Sigmoid colon (tissue), 7 donors: Measurements from ENCODE around the gene MACF1. TPM values are rescaled to one million over a fixed set of nuclear protein-coding genes. Genes with fewer than 3 reads are reported as not detected.

Experiments
- DNase-seq: peaks from one replicate; pipeline ENCODE4 v3.0.0-alpha.2; 2019
- H3K27ac ChIP-seq, 4 donors: fragments of 200-600 bp; sonication (generic); one replicate each; pipeline ENCODE4 v1.5.1; 2016 to 2019; ENCODE audit warnings: mild to moderate bottlenecking in 1 of 4
- H3K27me3 ChIP-seq, 3 donors: fragments of 200-600 bp; sonication (generic); one replicate each; pipeline ENCODE4 v1.5.1; 2019; ENCODE audit warnings: mild to moderate bottlenecking in 1 of 3
- H3K36me3 ChIP-seq, 4 donors: fragments of 200-600 bp; sonication (generic); one replicate each; pipeline ENCODE4 v1.5.1; 2016 to 2019
- H3K4me1 ChIP-seq, 4 donors: fragments of 200-600 bp; sonication (generic); one replicate each; pipeline ENCODE4 v1.5.1; 2017 to 2019
- H3K4me3 ChIP-seq, 4 donors: fragments of 200-600 bp; sonication (generic); one replicate each; pipeline ENCODE4 v1.5.1; 2017 to 2019; ENCODE audit warnings: mild to moderate bottlenecking in 2 of 4, moderate library complexity in 1 of 4
- H3K9me3 ChIP-seq, 4 donors: fragments of 200-600 bp in 3 of 4; sonication (generic) in 3 of 4; one replicate each; pipeline versions ENCODE4 v1.5.1 to v1.6.1; 2013 to 2019
- EP300 ChIP-seq, 4 donors: sonication (generic); formaldehyde crosslinking; IDR thresholded peaks; one replicate each; pipeline ENCODE4 v1.6.1; 2017; ENCODE audit warnings: antibody characterized with exemption in 4 of 4
- POLR2A ChIP-seq, 2 donors: fragments of 450-650 bp; IDR thresholded peaks; one replicate each; pipeline ENCODE4 v1.6.1; 2016; ENCODE audit warnings: antibody characterized with exemption in 2 of 2, mild to moderate bottlenecking in 2 of 2, moderate library complexity in 2 of 2
- POLR2AphosphoS5 ChIP-seq, 4 donors: sonication (generic); formaldehyde crosslinking; IDR thresholded peaks; one replicate each; pipeline ENCODE4 v1.6.1; 2017; ENCODE audit warnings: antibody characterized with exemption in 4 of 4
- WGBS, 2 donors: extraction: QIAGEN DNeasy Blood & Tissue Kit; methylation state at CpG; one replicate each; pipeline ENCODE4 v1.1.7; 2013; 5-methylcytosine and 5-hydroxymethylcytosine counted together
- intact Hi-C: fragments of 100-400 bp; cut with DNase I; formaldehyde crosslinking; loops from one replicate; pipeline ENCODE4 v1.15.1; 2023
- polyA plus RNA-seq, 3 donors: library from polyadenylated mRNA; stranded (reverse); fragments of 200-250 nt; gene quantifications; one replicate each; pipeline ENCODE4 v1.2.3, GENCODE V29; 2013
- total RNA-seq, 4 donors: library from RNA; depleted of rRNA; stranded (reverse); fragments of >200 nt; gene quantifications; one replicate each; pipeline ENCODE4 v1.1.0, GENCODE V29; 2016
- TF ChIP-seq, protein P1 (sequence below), 4 experiments: fragments of 450-650 bp in 3 of 4; fragments of 200-600 bp in 1 of 4; IDR thresholded peaks; one replicate each; pipeline ENCODE4 v1.5.1; 2016 to 2019; ENCODE audit warnings: antibody characterized with exemption in 4 of 4, mild to moderate bottlenecking in 3 of 4, moderate library complexity in 2 of 4
- donor health status: healthy with polysubstance abuse.
- donor health status: Bipolar disorder and iron deficiency.
- donor health status: healthy.

MACF1 gene
- total and polyA plus RNA-seq, 7 donors = 16.0 to 657 (median 292) TPM

DNA sequence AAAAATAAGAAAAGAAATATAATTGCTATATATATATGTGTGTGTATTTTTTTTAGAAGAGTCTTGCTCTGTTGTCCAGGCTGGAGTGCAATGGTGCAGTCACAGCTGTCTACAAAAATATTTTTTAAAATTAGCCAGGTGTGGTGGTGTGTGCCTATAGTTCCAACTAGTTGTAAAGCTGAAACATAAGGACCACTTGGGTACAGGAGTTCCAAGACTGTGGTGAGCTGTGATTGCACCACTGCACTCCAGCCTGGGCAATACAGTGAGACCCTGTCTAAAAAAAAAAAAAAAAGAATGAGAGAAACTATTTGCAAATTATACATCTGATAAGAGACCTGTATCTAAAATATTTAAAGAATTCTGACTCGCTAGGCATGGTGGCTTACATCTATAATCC, 328.9 kb downstream of the MACF1 start:
- Histone ChIP-seq H3K27me3 (no peaks in the 10 kb centered on the region), H3K9me3 (no peaks in the 10 kb centered on the region), H3K4me3 (no peak overlapping the region), H3K36me3 (peaks cover 0 to 57% (median 5%) of the 10 kb centered on the region in 4 donors), H3K27ac (no peak overlapping the region), H3K4me1 (no peaks in the 10 kb centered on the region)
- WGBS, 2 donors = 93 to 96% methylated on average over 1 of the region's 1 CpG
- TF ChIP-seq POLR2A (IDR thresholded peaks at IDR 0.05) = no peak
- no peak for TF ChIP-seq POLR2AphosphoS5 (IDR thresholded peaks at IDR 0.05)
- TF ChIP-seq, protein P1, sequence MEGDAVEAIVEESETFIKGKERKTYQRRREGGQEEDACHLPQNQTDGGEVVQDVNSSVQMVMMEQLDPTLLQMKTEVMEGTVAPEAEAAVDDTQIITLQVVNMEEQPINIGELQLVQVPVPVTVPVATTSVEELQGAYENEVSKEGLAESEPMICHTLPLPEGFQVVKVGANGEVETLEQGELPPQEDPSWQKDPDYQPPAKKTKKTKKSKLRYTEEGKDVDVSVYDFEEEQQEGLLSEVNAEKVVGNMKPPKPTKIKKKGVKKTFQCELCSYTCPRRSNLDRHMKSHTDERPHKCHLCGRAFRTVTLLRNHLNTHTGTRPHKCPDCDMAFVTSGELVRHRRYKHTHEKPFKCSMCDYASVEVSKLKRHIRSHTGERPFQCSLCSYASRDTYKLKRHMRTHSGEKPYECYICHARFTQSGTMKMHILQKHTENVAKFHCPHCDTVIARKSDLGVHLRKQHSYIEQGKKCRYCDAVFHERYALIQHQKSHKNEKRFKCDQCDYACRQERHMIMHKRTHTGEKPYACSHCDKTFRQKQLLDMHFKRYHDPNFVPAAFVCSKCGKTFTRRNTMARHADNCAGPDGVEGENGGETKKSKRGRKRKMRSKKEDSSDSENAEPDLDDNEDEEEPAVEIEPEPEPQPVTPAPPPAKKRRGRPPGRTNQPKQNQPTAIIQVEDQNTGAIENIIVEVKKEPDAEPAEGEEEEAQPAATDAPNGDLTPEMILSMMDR (IDR thresholded peaks at IDR 0.05) = no peak
- no peak for TF ChIP-seq EP300 (IDR thresholded peaks at IDR 0.05)
- intact Hi-C loops = loop anchor here (10.0 kb wide), 1 partner anchor 49 kb away; no protein-coding TSS in a partner anchor
- no peak for DNase-seq

Other genes starting within 250 kb of the MACF1 start
- 10 to 100 TPM; 42.7 to 55.7 (median 51.6) TPM for gene AKIRIN1, start 213.4 kb upstream of the MACF1 start, total RNA-seq
- 10 to 100 TPM; 28.4 to 59.2 (median 50.5) TPM for gene AKIRIN1, start 213.4 kb upstream of the MACF1 start, polyA plus RNA-seq
- 1,000 to 10,000 TPM in 1 of 4 donors, 100 to 1,000 TPM in 3; 525 to 1,407 (median 722) TPM for gene NDUFS5, start 178.3 kb upstream of the MACF1 start, total RNA-seq
- 100 to 1,000 TPM; 586 to 662 (median 646) TPM for gene NDUFS5, start 178.3 kb upstream of the MACF1 start, polyA plus RNA-seq